H1 (cell line): Measurements from ENCODE around the gene DNER. TPM values are rescaled to one million over a fixed set of nuclear protein-coding genes. Genes with fewer than 3 reads are reported as not detected.

Experiments used
- CTCF ChIA-PET: fragments of 300-600 bp; sonication (Branson Sonifier 250); formaldehyde crosslinking; loops from one replicate; lab custom pipeline; 2021; ENCODE audit not compliant: partially characterized antibody; lab: Charles Lee
- POLR2A ChIA-PET: fragments of 300-600 bp; sonication (Branson Sonifier 250); formaldehyde crosslinking; loops from one replicate; lab custom pipeline; 2021; ENCODE audit warnings: inconsistent platforms; ENCODE audit not compliant: partially characterized antibody; lab: Charles Lee
- DNase-seq, 2 experiments: peaks; one replicate each; pipeline versions ENCODE4 v3.0.0 to v3.0.0-alpha.2; 2010 to 2022; ENCODE audit warnings: low spot score in 2 of 2, low read depth in 1 of 2, mixed read lengths in 1 of 2
- FAIRE-seq: peaks from 2 replicates; lab custom pipeline; 2011; peaks lifted over from hg19 to GRCh38; lab: Jason Lieb, UNC
- H2AFZ ChIP-seq: 2 replicates; pipeline ENCODE4 v1.8.1; 2012; ENCODE audit warnings: low read length, inconsistent platforms
- H2AK5ac ChIP-seq: 2 replicates; pipeline ENCODE4 v1.6.1; 2013; ENCODE audit warnings: low read depth, low read length
- H2BK120ac ChIP-seq: replicated peaks from 2 replicates; pipeline ENCODE3; 2013; ENCODE audit warnings: low read depth, low read length, inconsistent platforms
- H2BK12ac ChIP-seq: 2 replicates; pipeline ENCODE4 v1.6.1; 2013; ENCODE audit warnings: low read depth, low read length
- H2BK15ac ChIP-seq: 2 replicates; pipeline ENCODE4 v1.6.1; 2013; ENCODE audit warnings: low read length
- H2BK20ac ChIP-seq: 2 replicates; pipeline ENCODE4 v1.6.1; 2013; ENCODE audit warnings: low read length
- H2BK5ac ChIP-seq: 2 replicates; pipeline ENCODE4 v1.6.1; 2013; ENCODE audit warnings: low read depth, low read length
- H3K14ac ChIP-seq: 2 replicates; pipeline ENCODE4 v1.6.1; 2013; ENCODE audit warnings: inconsistent platforms; ENCODE audit not compliant: insufficient read length
- H3K18ac ChIP-seq: 2 replicates; pipeline ENCODE4 v1.6.1; 2013; ENCODE audit warnings: low read length; ENCODE audit errors: extremely low read depth
- H3K23ac ChIP-seq: 2 replicates; pipeline ENCODE4 v1.6.1; 2013; ENCODE audit warnings: inconsistent platforms; ENCODE audit not compliant: insufficient read length
- H3K23me2 ChIP-seq: 2 replicates; pipeline ENCODE4 v1.6.1; 2013; ENCODE audit warnings: low read depth, low read length
- H3K27ac ChIP-seq: 2 replicates; pipeline ENCODE4 v1.6.1; 2011; ENCODE audit warnings: low read depth, low read length, inconsistent platforms
- H3K27me3 ChIP-seq, 4 experiments: replicated peaks in 1 of 4; 1 replicate in 1 of 4; 2 replicates in 3 of 4; pipeline versions ENCODE4 v1.6.1 to v1.8.1; 2011 to 2013; ENCODE audit warnings: low read length in 3 of 4, mild to moderate bottlenecking in 3 of 4, inconsistent platforms in 2 of 4, mixed read lengths in 2 of 4, moderate library complexity in 1 of 4; ENCODE audit not compliant: control insufficient read depth in 3 of 4, insufficient read depth in 3 of 4; ENCODE audit errors: extremely low read depth in 1 of 4
- H3K36me3 ChIP-seq, 4 experiments: 2 replicates each; pipeline versions ENCODE4 v1.6.1 to v1.8.1; 2011 to 2013; ENCODE audit warnings: mild to moderate bottlenecking in 4 of 4, low read length in 3 of 4, moderate library complexity in 2 of 4, control low read depth in 1 of 4, inconsistent platforms in 1 of 4; ENCODE audit not compliant: insufficient read depth in 4 of 4, control insufficient read depth in 2 of 4
- H3K4ac ChIP-seq: replicated peaks from 2 replicates; pipeline ENCODE3; 2013; ENCODE audit warnings: low read length, low read depth, mixed read lengths, inconsistent platforms; ENCODE audit not compliant: insufficient read length
- H3K4me1 ChIP-seq, 4 experiments: replicated peaks in 1 of 4; 1 replicate in 1 of 4; 2 replicates in 3 of 4; pipeline versions ENCODE4 v1.6.1 to v1.8.1; 2011 to 2013; ENCODE audit warnings: low read length in 3 of 4, inconsistent platforms in 2 of 4, mixed read lengths in 1 of 4; ENCODE audit not compliant: insufficient read depth in 4 of 4, control insufficient read depth in 3 of 4
- H3K4me2 ChIP-seq, 2 experiments: 2 replicates each; pipeline versions ENCODE4 v1.6.1 to v1.8.1; 2011 to 2013; ENCODE audit warnings: low read depth in 2 of 2, low read length in 2 of 2, control low read depth in 1 of 2, inconsistent platforms in 1 of 2, mild to moderate bottlenecking in 1 of 2; ENCODE audit not compliant: insufficient read depth in 1 of 2
- H3K4me3 ChIP-seq, 4 experiments: fragments of 200-600, 300-600 bp in 1 of 4; sonication (generic), shearing (Covaris generic), sonication (Bioruptor Twin) in 1 of 4; 2 replicates each; pipeline versions ENCODE4 v1.5.1 to v1.8.1; 2011 to 2016; ENCODE audit warnings: low read length in 4 of 4, low read depth in 3 of 4, control low read depth in 2 of 4, inconsistent platforms in 2 of 4, mild to moderate bottlenecking in 2 of 4, mixed read lengths in 1 of 4, moderate library complexity in 1 of 4; ENCODE audit not compliant: insufficient read depth in 2 of 4; ENCODE audit errors: extremely low read depth in 1 of 4
- H3K56ac ChIP-seq: replicated peaks from 2 replicates; pipeline ENCODE3; 2013; ENCODE audit warnings: low read depth, mild to moderate bottlenecking, mixed read lengths, low read length, inconsistent platforms; ENCODE audit not compliant: insufficient read length
- H3K79me1 ChIP-seq: 2 replicates; pipeline ENCODE4 v1.6.1; 2013; ENCODE audit warnings: low read depth, low read length, control low read depth
- H3K79me2 ChIP-seq, 2 experiments: 2 replicates each; pipeline versions ENCODE4 v1.6.1 to v1.8.1; 2012 to 2013; ENCODE audit warnings: low read length in 2 of 2, mild to moderate bottlenecking in 2 of 2, inconsistent platforms in 1 of 2; ENCODE audit not compliant: insufficient read depth in 2 of 2, control insufficient read depth in 1 of 2
- H3K9ac ChIP-seq, 4 experiments: replicated peaks in 1 of 4; 1 replicate in 1 of 4; 2 replicates in 3 of 4; pipeline versions ENCODE4 v1.6.1 to v1.8.1; 2011 to 2013; ENCODE audit warnings: low read depth in 3 of 4, low read length in 3 of 4, control low read depth in 2 of 4, mild to moderate bottlenecking in 2 of 4, moderate library complexity in 2 of 4, inconsistent platforms in 1 of 4; ENCODE audit errors: extremely low read depth in 1 of 4
- H3K9me3 ChIP-seq, 2 experiments: 2 replicates each; pipeline versions ENCODE4 v1.6.1 to v1.8.1; 2012 to 2013; ENCODE audit warnings: mild to moderate bottlenecking in 2 of 2, moderate library complexity in 2 of 2, control low read depth in 1 of 2, inconsistent platforms in 1 of 2, low read depth in 1 of 2, low read length in 1 of 2, mixed read lengths in 1 of 2; ENCODE audit not compliant: insufficient read depth in 2 of 2
- H4K20me1 ChIP-seq, 2 experiments: replicated peaks in 1 of 2; 2 replicates each; pipeline versions ENCODE3 to v1.8.1; 2011 to 2013; ENCODE audit warnings: inconsistent platforms in 2 of 2, low read length in 2 of 2, mild to moderate bottlenecking in 1 of 2; ENCODE audit not compliant: insufficient read depth in 2 of 2, control insufficient read depth in 1 of 2
- H4K5ac ChIP-seq: 2 replicates; pipeline ENCODE4 v1.6.1; 2013; ENCODE audit warnings: low read length, low read depth, mixed read lengths, inconsistent platforms; ENCODE audit not compliant: insufficient read length
- H4K8ac ChIP-seq: 2 replicates; pipeline ENCODE4 v1.8.0; 2013; ENCODE audit warnings: mild to moderate bottlenecking, moderate library complexity, low read length, inconsistent platforms; ENCODE audit not compliant: insufficient read depth; ENCODE audit errors: extremely low read depth
- H4K91ac ChIP-seq: replicated peaks from 2 replicates; pipeline ENCODE3; 2013; ENCODE audit warnings: low read length, mixed read lengths, inconsistent platforms; ENCODE audit not compliant: insufficient read length
- BACH1 ChIP-seq: IDR thresholded peaks from 2 replicates; pipeline ENCODE4 v1.6.1; 2012; ENCODE audit warnings: low read length, improper control_type of control experiment
- CREB1 ChIP-seq: IDR thresholded peaks from 2 replicates; pipeline ENCODE4 v1.6.1; 2012; ENCODE audit warnings: inconsistent platforms
- HDAC2 ChIP-seq, 2 experiments: fragments of 300-600 bp in 1 of 2; sonication (generic) in 1 of 2; IDR thresholded peaks; 2 replicates each; pipeline ENCODE4 v1.6.1; 2011 to 2012; ENCODE audit warnings: low read depth in 2 of 2, low read length in 2 of 2, mild to moderate bottlenecking in 2 of 2, moderate library complexity in 2 of 2, borderline replicate concordance in 1 of 2, inconsistent platforms in 1 of 2
- JUN ChIP-seq: IDR thresholded peaks from 2 replicates; pipeline ENCODE4 v1.6.1; 2011; ENCODE audit warnings: low read depth, mild to moderate bottlenecking, improper control_type of control experiment, low read length
- SAP30 ChIP-seq: fragments of 300-600 bp; sonication (generic); IDR thresholded peaks from 2 replicates; pipeline ENCODE4 v1.7.1; 2012; ENCODE audit warnings: low read length, moderate library complexity, mild to moderate bottlenecking, inconsistent platforms; ENCODE audit not compliant: insufficient read depth, insufficient replicate concordance
- TEAD4 ChIP-seq: IDR thresholded peaks from 2 replicates; pipeline ENCODE4 v1.6.1; 2012; ENCODE audit warnings: low read depth, low read length, inconsistent platforms, mixed read lengths
- YY1 ChIP-seq: IDR thresholded peaks from 2 replicates; pipeline ENCODE4 v1.6.1; 2011; ENCODE audit warnings: low read depth, mild to moderate bottlenecking, low read length
- WGBS, 2 experiments: shearing (Covaris generic) in 1 of 2; methylation state at CpG; one replicate each; pipeline versions ENCODE4 v1.1.6 to v1.1.7; 2013 to 2015; ENCODE audit warnings: low lambda C conversion rate in 2 of 2, mixed read lengths in 2 of 2, inconsistent platforms in 1 of 2, low coverage in 1 of 2, missing lambda C conversion rate in 1 of 2; ENCODE audit not compliant: insufficient replicate concordance in 2 of 2, insufficient coverage in 1 of 2, insufficient read length in 1 of 2; ENCODE audit errors: extremely low coverage in 1 of 2, missing lambda C conversion rate in 1 of 2; 5-methylcytosine and 5-hydroxymethylcytosine counted together
- polyA plus RNA-seq, 7 experiments: library from polyadenylated mRNA; depleted of rRNA in 3 of 7; stranded (reverse) in 5 of 7; unstranded in 2 of 7; fragments of >200 nt in 5 of 7; fragments of 200-250 nt in 2 of 7; gene quantifications; 1 replicate in 5 of 7; 2 replicates in 1 of 7; 4 replicates in 1 of 7; pipeline versions ENCODE4 v1.2.1 to v1.2.3, GENCODE V29; 2011 to 2013; ENCODE audit warnings: missing spikeins in 2 of 7, mixed read lengths in 2 of 7
- total RNA-seq: library from RNA; stranded (reverse); fragmentation: NEBNext Ultra II Directional; extraction: Animal tissue kit (Norgen Biotek cat#: 25700); gene quantifications from 2 replicates; pipeline ENCODE4 v1.2.1, GENCODE V29; 2021
- TF ChIP-seq, protein P1 (sequence below): IDR thresholded peaks from 2 replicates; pipeline ENCODE4 v1.6.1; 2012; ENCODE audit warnings: low read length, inconsistent platforms
- TF ChIP-seq, protein P2 (sequence below): IDR thresholded peaks from 2 replicates; pipeline ENCODE4 v1.6.1; 2012; ENCODE audit warnings: inconsistent platforms

DNER gene
- total and polyA plus RNA-seq, 2 of the 8 experiments (the other 6 are each of a cell fraction or from before 2014, with no cell fraction given): 6.8 to 16.3 TPM

DNA sequence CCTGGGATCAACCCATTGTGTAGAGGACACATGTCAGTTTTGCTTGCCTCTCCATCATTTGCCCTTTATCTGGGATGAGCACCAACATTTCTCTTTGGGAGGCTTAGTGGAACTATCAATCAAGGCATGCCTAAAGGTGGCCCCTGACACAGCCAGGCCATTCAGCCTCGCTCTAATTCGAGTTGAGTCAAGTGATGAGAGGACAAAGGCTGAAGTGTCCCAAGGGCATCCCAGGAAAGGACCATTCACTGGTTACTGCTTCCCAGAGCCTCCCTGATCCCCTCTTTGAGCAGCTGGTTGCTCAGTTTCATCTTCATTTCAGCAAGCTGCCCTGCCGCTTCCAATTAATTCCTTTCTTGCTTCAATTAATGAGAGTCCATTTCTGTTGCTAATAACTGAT is 63.5 kb downstream of the DNER start:
- no peak overlapping the region for H2BK12ac ChIP-seq
- H3K23me2 ChIP-seq: no peaks in the 10 kb centered on the region
- no peak overlapping the region for H2AK5ac ChIP-seq
- no peaks in the 10 kb centered on the region for H3K27me3 ChIP-seq
- H2BK5ac ChIP-seq: no peak overlapping the region
- H3K36me3 ChIP-seq: no peaks in the 10 kb centered on the region
- H3K23ac ChIP-seq: no peak overlapping the region
- DNase-seq: no peak
- FAIRE-seq: no peak
- WGBS, 2 experiments: 80% methylated on average over 3 of the region's 3 CpGs; no CpG with 5 or more reads in 1 of the 2 experiments
- no peak overlapping the region for H3K4me2 ChIP-seq
- H4K91ac ChIP-seq: no peak overlapping the region
- H2BK15ac ChIP-seq: no peak overlapping the region
- H3K79me1 ChIP-seq: no peaks in the 10 kb centered on the region
- no peak overlapping the region for H3K27ac ChIP-seq
- no peak overlapping the region for H3K18ac ChIP-seq
- ChIA-PET POLR2A (no interaction called here), CTCF (interaction anchor here (1.0 to 3.1 kb wide), 3 partner anchors 10 to 60 kb away, joined by 4 to 18 read pairs (median 6); no protein-coding TSS in a partner anchor)
- no peaks in the 10 kb centered on the region for H4K20me1 ChIP-seq
- H2BK120ac ChIP-seq: no peak overlapping the region
- no peak overlapping the region for H3K4ac ChIP-seq
- H3K14ac ChIP-seq: no peak overlapping the region
- peaks cover 0 to 16% (median under 1%) of the 10 kb centered on the region in 4 experiments; a peak in 3 of 7 replicates for H3K4me1 ChIP-seq
- no peak overlapping the region for H2BK20ac ChIP-seq
- no peak overlapping the region for H3K4me3 ChIP-seq
- TF ChIP-seq BACH1 (no peak), CREB1 (no peak), SAP30 (no peak), TEAD4 (no peak), JUN (no peak), YY1 (no peak), HDAC2 (IDR thresholded peaks at IDR 0.05; ENCODE audit: borderline replicate concordance in 1 of 2, low read depth in 2 of 2, low read length in 2 of 2) (no peak)
- TF ChIP-seq, protein P1, sequence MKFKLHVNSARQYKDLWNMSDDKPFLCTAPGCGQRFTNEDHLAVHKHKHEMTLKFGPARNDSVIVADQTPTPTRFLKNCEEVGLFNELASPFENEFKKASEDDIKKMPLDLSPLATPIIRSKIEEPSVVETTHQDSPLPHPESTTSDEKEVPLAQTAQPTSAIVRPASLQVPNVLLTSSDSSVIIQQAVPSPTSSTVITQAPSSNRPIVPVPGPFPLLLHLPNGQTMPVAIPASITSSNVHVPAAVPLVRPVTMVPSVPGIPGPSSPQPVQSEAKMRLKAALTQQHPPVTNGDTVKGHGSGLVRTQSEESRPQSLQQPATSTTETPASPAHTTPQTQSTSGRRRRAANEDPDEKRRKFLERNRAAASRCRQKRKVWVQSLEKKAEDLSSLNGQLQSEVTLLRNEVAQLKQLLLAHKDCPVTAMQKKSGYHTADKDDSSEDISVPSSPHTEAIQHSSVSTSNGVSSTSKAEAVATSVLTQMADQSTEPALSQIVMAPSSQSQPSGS: no peak
- TF ChIP-seq, protein P2, sequence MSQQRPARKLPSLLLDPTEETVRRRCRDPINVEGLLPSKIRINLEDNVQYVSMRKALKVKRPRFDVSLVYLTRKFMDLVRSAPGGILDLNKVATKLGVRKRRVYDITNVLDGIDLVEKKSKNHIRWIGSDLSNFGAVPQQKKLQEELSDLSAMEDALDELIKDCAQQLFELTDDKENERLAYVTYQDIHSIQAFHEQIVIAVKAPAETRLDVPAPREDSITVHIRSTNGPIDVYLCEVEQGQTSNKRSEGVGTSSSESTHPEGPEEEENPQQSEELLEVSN: no peak
- no peak overlapping the region for H3K56ac ChIP-seq
- H2AFZ ChIP-seq: no peak overlapping the region
- H3K9ac ChIP-seq: no peak overlapping the region
- H3K79me2 ChIP-seq: no peaks in the 10 kb centered on the region
- H3K9me3 ChIP-seq: no peaks in the 10 kb centered on the region
- no peak overlapping the region for H4K5ac ChIP-seq
- no peak overlapping the region for H4K8ac ChIP-seq
